ENCODE measurements around the gene HTR3D. TPM values are rescaled to one million over a fixed set of nuclear protein-coding genes. Genes with fewer than 3 reads are reported as not detected.

HTR3D gene
- total and polyA plus RNA-seq, 9 of the 15 experiments (the other 6 are each of a cell fraction or from before 2014, with no cell fraction given), result not detected

- TF ChIP-seq MGA (IDR thresholded peaks at IDR 0.05) (no peak; the same call in 1 of the 2 replicates), SREBF2 (CRISPR knock-in tag; IDR thresholded peaks at IDR 0.05) (no peak), POLR2A (conservative IDR thresholded peaks at IDR 0.05) (no peak), HNRNPLL (IDR thresholded peaks at IDR 0.05; ENCODE audit: low read depth, low read length, poor library complexity, severe bottlenecking) (no peak), NKRF (IDR thresholded peaks at IDR 0.05; ENCODE audit: borderline replicate concordance) (no peak), POLR2H (tag; IDR thresholded peaks at IDR 0.05; ENCODE audit: low read depth) (no peak), MTA3 (IDR thresholded peaks at IDR 0.05; ENCODE audit: borderline replicate concordance) (peak; percentile 47; the same call in 1 of the 2 replicates), RBM15 (IDR thresholded peaks at IDR 0.05; ENCODE audit: insufficient read depth, low read length) (no peak), NR4A1 (CRISPR knock-in tag; IDR thresholded peaks at IDR 0.05) (no peak), NR4A1 (tag; IDR thresholded peaks at IDR 0.05) (0 out of 2 replicates have a peak, but pooled peaks have one; percentile 36), PCBP1 (IDR thresholded peaks at IDR 0.05; ENCODE audit: low read depth, low read length, poor library complexity, severe bottlenecking) (no peak), PCBP2 (IDR thresholded peaks at IDR 0.05; ENCODE audit: low read depth, low read length, poor library complexity, severe bottlenecking) (no peak), HCFC1 (IDR thresholded peaks at IDR 0.05; ENCODE audit: low read depth, low read length) (no peak), SETDB1 (IDR thresholded peaks at IDR 0.05; ENCODE audit: low read length) (no peak), ZBTB8A (IDR thresholded peaks at IDR 0.05; ENCODE audit: partially characterized antibody) (no peak), NR2F6 (CRISPR knock-in tag; IDR thresholded peaks at IDR 0.05) (no peak)
These were observed 43.2 kb upstream of the HTR3D start (continued) for GRCh38 chr3:183988216-183988790.
